Stomach (tissue), 4 donors: ENCODE data around the gene ACACB.
"Not testable (repeated sequence)": the region's sequence is repeated elsewhere in the genome, so short reads cannot be mapped to it uniquely, and the experiment has no call there.

Experiments
- CTCF ChIP-seq, 7 experiments: fragments of 450-650 bp in 4 of 7; fragments of 200-600 bp in 3 of 7; sonication (generic) in 3 of 7; IDR thresholded peaks; one replicate each; pipeline ENCODE4 v1.5.1; 2016 to 2019; ENCODE audit warnings: antibody characterized with exemption in 7 of 7, control low read depth in 2 of 7, mild to moderate bottlenecking in 1 of 7
- POLR2A ChIP-seq, 4 donors: fragments of 450-650 bp; IDR thresholded peaks; one replicate each; pipeline ENCODE4 v1.6.1; 2016; ENCODE audit warnings: antibody characterized with exemption in 4 of 4, control low read depth in 2 of 4, mild to moderate bottlenecking in 1 of 4, moderate library complexity in 1 of 4

GRCh38 chr12:109172787-109173186 is 56.4 kb downstream of the ACACB start:
- TF ChIP-seq CTCF, POLR2A (IDR thresholded peaks at IDR 0.05): not testable (repeated sequence)
